ENCODE data around the gene RERG.
"Not testable (repeated sequence)": the region's sequence is repeated elsewhere in the genome, so short reads cannot be mapped to it uniquely, and the experiment has no call there.

The RERG gene

DNA sequence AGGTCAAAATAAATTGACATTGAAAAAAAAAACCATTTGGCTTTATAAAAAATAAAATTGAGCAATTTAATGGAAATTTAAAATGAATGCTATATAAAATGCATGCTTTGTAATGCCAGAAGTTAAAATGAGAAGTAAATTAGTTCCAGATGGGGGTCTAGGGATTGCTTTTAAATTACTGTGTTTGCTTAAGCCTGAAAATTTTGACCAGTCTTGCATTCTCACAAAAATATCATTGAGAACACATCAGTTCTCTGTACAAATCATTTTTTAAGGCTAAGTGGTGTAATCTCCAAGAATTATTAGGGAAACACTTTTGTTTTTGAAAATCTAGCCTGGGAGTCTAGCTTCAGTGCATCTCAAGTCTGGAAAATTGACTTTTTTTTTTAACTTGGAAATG lies 90.7 kb downstream of the RERG start:
- DNase-seq, result no peak

- no peak for DNase-seq
Measured at GRCh38 chr12:15123401-15123800, 97.8 kb downstream of the RERG start.

DNA sequence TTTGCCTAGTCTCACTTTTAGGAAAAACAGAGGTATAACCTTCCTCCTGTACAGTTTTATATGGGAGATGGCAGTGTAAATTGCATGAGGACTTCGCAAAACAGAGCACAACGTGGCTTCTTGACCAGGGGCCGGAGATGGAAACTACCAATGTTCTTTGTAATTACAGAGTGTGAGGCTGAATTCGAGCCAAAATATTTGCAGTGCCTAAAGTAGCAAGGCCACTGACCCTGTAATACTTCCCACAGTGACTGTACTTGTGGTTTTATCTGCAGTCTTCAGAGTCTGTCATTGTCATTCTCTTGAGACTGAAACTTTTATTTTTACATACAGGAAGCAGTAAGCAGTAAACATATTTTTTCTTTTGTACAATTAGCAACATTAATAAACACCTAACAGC lies 98.9 kb downstream of the RERG start:
- DNase-seq, result no peak

- no peak for DNase-seq
Measured at GRCh38 chr12:15118955-15119354, 102.3 kb downstream of the RERG start.

DNA sequence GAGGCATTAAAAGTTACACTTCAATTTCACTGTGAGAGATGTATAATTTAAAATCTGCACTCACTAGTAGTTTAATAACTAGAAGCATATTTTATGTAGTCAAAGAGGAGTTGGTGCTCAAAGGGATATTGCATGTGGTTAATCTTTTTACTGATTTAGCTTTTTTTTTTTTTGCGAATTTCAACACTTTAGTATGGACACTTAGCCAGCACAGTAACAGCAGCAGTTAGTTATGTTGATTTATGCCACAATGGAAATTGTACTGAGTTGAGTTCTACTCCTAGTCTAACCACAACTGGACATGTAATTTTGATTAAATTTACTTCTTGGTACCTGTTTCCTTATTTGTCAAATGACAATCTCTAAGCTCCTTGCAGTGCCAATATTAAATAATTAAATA lies 104.2 kb downstream of the RERG start:
- no peak for DNase-seq

- DNase-seq, result no peak
Measured at GRCh38 chr12:15116086-15116485, 105.1 kb downstream of the RERG start.

DNA sequence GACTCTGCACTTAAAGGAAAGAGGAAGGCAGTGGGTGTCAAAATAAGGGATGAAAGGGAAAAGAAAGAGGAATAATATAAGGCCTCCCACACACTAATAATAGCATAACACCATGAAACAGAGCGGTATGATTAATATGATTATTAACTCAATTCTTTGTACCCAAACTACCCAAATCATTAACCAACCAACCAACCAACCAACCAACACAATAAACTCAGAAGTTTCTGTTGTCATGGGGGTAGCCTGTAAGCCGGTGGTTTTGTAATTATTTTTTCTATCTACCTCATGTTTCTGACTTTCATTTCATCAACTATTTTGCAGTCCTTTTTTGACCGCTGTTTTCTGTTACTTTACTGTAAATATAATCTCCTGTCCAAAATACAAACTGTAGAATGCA lies 105.8 kb downstream of the RERG start:
- DNase-seq, result no peak

- DNase-seq, result no peak
Measured at GRCh38 chr12:15114501-15114900, 106.7 kb downstream of the RERG start.

GRCh38 chr12:15092826-15093225 lies 128.4 kb downstream of the RERG start:
- DNase-seq, result no peak

GRCh38 chr12:15090441-15090840 lies 130.8 kb downstream of the RERG start:
- no peak for DNase-seq

DNA sequence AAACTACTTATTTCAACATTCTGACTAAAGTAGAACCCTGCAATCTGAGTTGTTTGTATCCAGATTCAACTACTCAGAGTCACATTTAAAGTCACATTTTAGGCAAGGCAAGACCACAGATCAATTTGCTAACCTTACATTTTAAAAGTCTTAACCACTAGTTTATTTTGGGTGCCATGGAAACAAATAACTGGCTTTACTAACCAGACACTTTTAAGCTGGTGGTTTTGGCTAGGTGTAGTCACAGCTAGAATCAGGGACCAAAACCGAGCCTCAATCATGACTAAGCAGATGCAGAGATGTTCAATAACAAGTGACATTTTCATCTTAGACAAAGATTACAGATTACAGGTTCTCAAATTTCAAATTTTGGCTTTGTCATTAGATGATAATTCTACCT lies 133.1 kb downstream of the RERG start:
- no peak for DNase-seq

GRCh38 chr12:15077751-15078150 lies 143.5 kb downstream of the RERG start:
- not testable (repeated sequence) for DNase-seq

GRCh38 chr12:15074351-15074750 lies 146.9 kb downstream of the RERG start:
- no peak for DNase-seq

DNA sequence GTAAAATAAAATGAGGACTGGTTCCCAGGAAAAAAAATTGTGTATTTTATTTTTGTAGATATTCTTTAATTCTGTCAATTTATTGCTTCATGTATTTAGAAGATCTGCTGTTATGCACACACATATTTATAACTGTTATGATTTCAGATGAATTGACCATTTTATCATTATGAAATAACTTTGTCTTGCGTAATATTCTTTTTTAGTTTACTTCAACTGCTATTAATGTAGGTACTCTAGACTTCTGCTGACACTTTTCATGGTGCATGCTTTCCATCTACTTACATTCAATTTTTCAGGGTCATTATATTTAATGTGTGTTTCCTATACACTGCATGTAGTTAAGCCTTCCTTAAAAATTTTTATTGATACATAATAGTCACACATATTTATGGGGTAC lies 162.1 kb downstream of the RERG start:
- no peak for DNase-seq

All from stimulated activated CD8-positive, alpha-beta memory T cell treated with anti-CD3 and anti-CD28 coated beads, Interleukin-4, amount 100 ng/mL, for 48 hours (primary cell).